Endothelial cell of umbilical vein (primary cell): ENCODE data around the gene SRGAP1. TPM values are rescaled to one million over a fixed set of nuclear protein-coding genes. Genes with fewer than 3 reads are reported as not detected.
"Not testable (repeated sequence)": the region's sequence is repeated elsewhere in the genome, so short reads cannot be mapped to it uniquely, and the experiment has no call there.

Source experiments
- BruUV-seq: library from RNA; stranded (reverse); fragments of 400-500 nt; replicated peaks from 2 replicates; lab custom pipeline; 2021; lab: Mats Ljungman, UMichigan
- CTCF ChIA-PET: fragments of 300-600, 350-600 bp; sonication (Branson Sonifier 250); formaldehyde crosslinking; loops from one replicate; lab custom pipeline; 2021; ENCODE audit warnings: antibody characterized with exemption, inconsistent platforms; lab: Charles Lee
- POLR2A ChIA-PET: fragments of 300-600, 350-600 bp; sonication (Branson Sonifier 250); formaldehyde crosslinking; loops from one replicate; lab custom pipeline; 2021; ENCODE audit warnings: antibody characterized with exemption, inconsistent platforms; lab: Charles Lee
- DNase-seq: peaks from one replicate; pipeline ENCODE4 v3.0.0-alpha.2; 2011; ENCODE audit warnings: low read depth, low spot score
- FAIRE-seq: peaks from 2 replicates; lab custom pipeline; 2011; peaks lifted over from hg19 to GRCh38; lab: Jason Lieb, UNC
- H2AFZ ChIP-seq: 2 replicates; pipeline ENCODE4 v1.6.0; 2012; ENCODE audit warnings: low read depth, low read length, control low read depth, inconsistent platforms
- H3K27ac ChIP-seq: 2 replicates; pipeline ENCODE4 v1.5.1; 2011; ENCODE audit warnings: low read depth, mild to moderate bottlenecking, control low read depth, low read length, moderate library complexity; ENCODE audit not compliant: insufficient read depth
- H3K27me3 ChIP-seq, 2 experiments: 2 replicates each; pipeline versions ENCODE4 v1.6.0 to v1.6.1; 2011; ENCODE audit warnings: low read length in 2 of 2, mixed read lengths in 1 of 2; ENCODE audit not compliant: control insufficient read depth in 2 of 2, insufficient read depth in 2 of 2
- H3K36me3 ChIP-seq, 2 experiments: 2 replicates in 1 of 2; 3 replicates in 1 of 2; pipeline ENCODE4 v1.5.1; 2011; ENCODE audit warnings: low read length in 2 of 2, mild to moderate bottlenecking in 1 of 2, moderate library complexity in 1 of 2; ENCODE audit not compliant: control insufficient read depth in 2 of 2, insufficient read depth in 2 of 2; ENCODE audit errors: extremely low read depth in 1 of 2
- H3K4me1 ChIP-seq: 3 replicates; pipeline ENCODE4 v1.5.1; 2011; ENCODE audit warnings: mild to moderate bottlenecking, low read length; ENCODE audit not compliant: control insufficient read depth, insufficient read depth; ENCODE audit errors: extremely low read depth
- H3K4me2 ChIP-seq: 2 replicates; pipeline ENCODE4 v1.6.1; 2011; ENCODE audit warnings: low read length, control low read depth, mixed read lengths; ENCODE audit not compliant: insufficient read depth
- H3K4me3 ChIP-seq, 3 experiments: fragments of 200-600 bp in 1 of 3; sonication (generic), shearing (Covaris generic) in 1 of 3; replicated peaks in 1 of 3; 2 replicates each; pipeline ENCODE4 v1.5.1; 2011 to 2016; ENCODE audit warnings: control low read depth in 3 of 3, low read length in 3 of 3, mild to moderate bottlenecking in 2 of 3, inconsistent platforms in 1 of 3, low read depth in 1 of 3, moderate library complexity in 1 of 3; ENCODE audit not compliant: insufficient read depth in 1 of 3
- H3K79me2 ChIP-seq: 2 replicates; pipeline ENCODE4 v1.6.0; 2012; ENCODE audit warnings: low read length, inconsistent platforms; ENCODE audit not compliant: control insufficient read depth, insufficient read depth
- H3K9ac ChIP-seq: replicated peaks from 2 replicates; pipeline ENCODE3; 2011; ENCODE audit warnings: low read length, control low read depth; ENCODE audit not compliant: insufficient read depth; ENCODE audit errors: extremely low read depth
- H3K9me1 ChIP-seq: replicated peaks from 3 replicates; pipeline ENCODE4 v1.6.0; 2011; ENCODE audit warnings: mild to moderate bottlenecking, low read length; ENCODE audit not compliant: control insufficient read depth, insufficient read depth; ENCODE audit errors: extremely low read depth
- H3K9me3 ChIP-seq: replicated peaks from 2 replicates; pipeline ENCODE4 v1.5.1; 2012; ENCODE audit warnings: low read length, inconsistent platforms; ENCODE audit not compliant: control insufficient read depth, insufficient read depth
- H4K20me1 ChIP-seq: replicated peaks from 2 replicates; pipeline ENCODE3; 2011; ENCODE audit warnings: mild to moderate bottlenecking, low read length; ENCODE audit not compliant: control insufficient read depth, insufficient read depth; ENCODE audit errors: extremely low read depth
- POLR2AphosphoS5 ChIP-seq: IDR thresholded peaks from 2 replicates; pipeline ENCODE4 v1.6.1; 2012; ENCODE audit warnings: low read depth, mild to moderate bottlenecking, control low read depth, low read length, moderate library complexity; ENCODE audit not compliant: insufficient read depth
- dilution Hi-C: fragments of 300-500 bp; cut with MboI; formaldehyde crosslinking; loops from one replicate; pipeline ENCODE4 v1.15.0; 2019; ENCODE audit warnings: low sequenced_read_pairs; ENCODE audit not compliant: extremely low pct_ligation_motif_present
- intact Hi-C: fragments of 100-400 bp; cut with micrococcal nuclease; formaldehyde crosslinking; loops from one replicate; pipeline ENCODE4 v1.10.0; 2022
- polyA plus RNA-seq, 4 experiments: library from polyadenylated mRNA; depleted of rRNA in 3 of 4; stranded (reverse) in 3 of 4; unstranded in 1 of 4; fragments of >200 nt; gene quantifications; 2 replicates each; pipeline versions ENCODE4 v1.2.1 to v1.2.3, GENCODE V29; 2011 to 2012; ENCODE audit warnings: missing spikeins in 1 of 4
- total RNA-seq: library from RNA; stranded (reverse); gene quantifications from 2 replicates; pipeline ENCODE4 v1.2.3, GENCODE V29; 2021

SRGAP1 gene
- total and polyA plus RNA-seq, 2 donors (not counting 3 experiments of a cell fraction or from before 2014, with no cell fraction given): 4.9 to 16.3 TPM

GRCh38 chr12:64072916-64073575 lies 228.5 kb downstream of the SRGAP1 start:
- Histone ChIP-seq H3K9me3 (no peaks in the 10 kb centered on the region), H3K27ac (no peak overlapping the region), H3K4me3 (no peak overlapping the region), H3K79me2 (no peaks in the 10 kb centered on the region), H3K4me2 (no peak overlapping the region), H3K9me1 (no peaks in the 10 kb centered on the region), H2AFZ (no peak overlapping the region), H3K36me3 (no peaks in the 10 kb centered on the region), H4K20me1 (no peaks in the 10 kb centered on the region), H3K27me3 (no peaks in the 10 kb centered on the region), H3K4me1 (no peaks in the 10 kb centered on the region), H3K9ac (no peak overlapping the region)
- FAIRE-seq: no peak
- DNase-seq: no peak
- BruUV-seq: no TSS peak
- intact Hi-C loops: no loop called here
- ChIA-PET CTCF (interaction anchor here (0.8 kb wide), 1 partner anchor 10 kb away, joined by 4 read pairs; no protein-coding TSS in a partner anchor), POLR2A (no interaction called here)
- no peak for TF ChIP-seq POLR2AphosphoS5
- dilution Hi-C loops: no loop called here

GRCh38 chr12:64076565-64076964 lies 232.1 kb downstream of the SRGAP1 start:
- CTCF ChIA-PET: interaction anchor here (0.8 to 2.5 kb wide), 5 partner anchors 10 to 232 kb away, joined by 3 to 8 read pairs (median 3); no protein-coding TSS in a partner anchor
- H2AFZ ChIP-seq, POLR2A ChIA-PET, H3K27me3 ChIP-seq, H3K36me3 ChIP-seq, H3K9ac ChIP-seq, H4K20me1 ChIP-seq, H3K9me1 ChIP-seq, H3K79me2 ChIP-seq, intact Hi-C loops, DNase-seq, H3K27ac ChIP-seq, FAIRE-seq, BruUV-seq, dilution Hi-C loops, H3K4me1 ChIP-seq, H3K4me3 ChIP-seq, H3K4me2 ChIP-seq, H3K9me3 ChIP-seq: not testable (repeated sequence)
